Gastroesophageal sphincter (tissue), 3 donors: Measurements from ENCODE around the gene COG1.

Experiments used
- CTCF ChIP-seq, 4 experiments: fragments of 200-600 bp in 2 of 4; fragments of 450-650 bp in 2 of 4; sonication (generic) in 1 of 4; IDR thresholded peaks; one replicate each; pipeline ENCODE4 v1.5.1; 2017 to 2019; ENCODE audit warnings: antibody characterized with exemption in 4 of 4, mild to moderate bottlenecking in 2 of 4, moderate library complexity in 2 of 4
- POLR2A ChIP-seq, 2 donors: fragments of 450-650 bp; IDR thresholded peaks; one replicate each; pipeline ENCODE4 v1.6.1; 2017; ENCODE audit warnings: antibody characterized with exemption in 2 of 2, mild to moderate bottlenecking in 2 of 2, moderate library complexity in 1 of 2

GRCh38 chr17:73197161-73197560 lies 4.3 kb downstream of the COG1 start:
- TF ChIP-seq CTCF (IDR thresholded peaks at IDR 0.05) (no peak), POLR2A (IDR thresholded peaks at IDR 0.05) (no peak)
